Right lobe of liver (tissue), 4 donors: ENCODE data around the gene REEP6.

Experiments
- POLR2A ChIP-seq: fragments of 450-650 bp; IDR thresholded peaks from one replicate; pipeline ENCODE4 v1.6.1; 2017; ENCODE audit warnings: antibody characterized with exemption, mild to moderate bottlenecking
- TF ChIP-seq, protein P1 (sequence below), 4 donors: fragments of 200-600 bp in 3 of 4; fragments of 450-650 bp in 1 of 4; IDR thresholded peaks; one replicate each; pipeline versions ENCODE4 v1.5.1 to v1.8.0; 2016 to 2022; ENCODE audit warnings: antibody characterized with exemption in 4 of 4, mild to moderate bottlenecking in 2 of 4
- donor health status: DM: no; HTN: no; CAD: no.
- donor health status: DM: no; HTN: no; CAD: no.
- donor health status: DM: no; HTN: yes; CAD: no.

DNA sequence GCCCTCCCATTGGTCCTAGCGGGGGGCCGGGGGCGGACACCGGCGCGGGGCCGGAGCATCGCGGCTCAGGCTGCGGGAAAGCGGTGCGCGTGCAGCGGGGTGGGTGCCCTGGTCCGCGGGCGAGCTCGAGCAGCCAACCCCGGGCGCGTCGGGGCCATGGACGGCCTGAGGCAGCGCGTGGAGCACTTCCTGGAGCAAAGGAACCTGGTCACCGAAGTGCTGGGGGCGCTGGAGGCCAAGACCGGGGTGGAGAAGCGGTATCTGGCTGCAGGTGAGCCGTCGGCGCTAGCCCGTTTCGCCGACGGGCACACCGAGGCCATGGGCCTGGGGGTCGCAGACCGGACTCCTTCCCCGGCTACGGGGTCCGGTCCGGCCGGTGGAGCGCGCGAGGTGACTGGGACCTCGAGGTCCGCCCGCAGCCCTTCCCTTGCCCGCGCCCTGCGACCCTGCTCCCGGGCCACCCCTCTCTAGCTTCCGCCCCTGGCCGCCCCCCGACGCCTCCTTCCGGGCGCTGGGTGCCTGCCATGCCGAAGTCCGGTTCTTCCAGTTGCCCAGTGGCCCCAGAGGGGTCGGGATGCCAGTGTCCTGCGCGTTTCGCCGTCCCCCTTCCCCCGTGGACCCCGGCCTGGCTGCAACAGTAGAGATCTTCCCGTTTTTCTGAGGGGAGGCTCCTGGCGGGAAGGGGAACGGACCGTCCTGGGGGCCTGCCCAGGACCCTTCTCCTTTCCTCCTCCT lies at the start of gene REEP6:
- peak; percentile 97 for TF ChIP-seq POLR2A
- TF ChIP-seq, protein P1, sequence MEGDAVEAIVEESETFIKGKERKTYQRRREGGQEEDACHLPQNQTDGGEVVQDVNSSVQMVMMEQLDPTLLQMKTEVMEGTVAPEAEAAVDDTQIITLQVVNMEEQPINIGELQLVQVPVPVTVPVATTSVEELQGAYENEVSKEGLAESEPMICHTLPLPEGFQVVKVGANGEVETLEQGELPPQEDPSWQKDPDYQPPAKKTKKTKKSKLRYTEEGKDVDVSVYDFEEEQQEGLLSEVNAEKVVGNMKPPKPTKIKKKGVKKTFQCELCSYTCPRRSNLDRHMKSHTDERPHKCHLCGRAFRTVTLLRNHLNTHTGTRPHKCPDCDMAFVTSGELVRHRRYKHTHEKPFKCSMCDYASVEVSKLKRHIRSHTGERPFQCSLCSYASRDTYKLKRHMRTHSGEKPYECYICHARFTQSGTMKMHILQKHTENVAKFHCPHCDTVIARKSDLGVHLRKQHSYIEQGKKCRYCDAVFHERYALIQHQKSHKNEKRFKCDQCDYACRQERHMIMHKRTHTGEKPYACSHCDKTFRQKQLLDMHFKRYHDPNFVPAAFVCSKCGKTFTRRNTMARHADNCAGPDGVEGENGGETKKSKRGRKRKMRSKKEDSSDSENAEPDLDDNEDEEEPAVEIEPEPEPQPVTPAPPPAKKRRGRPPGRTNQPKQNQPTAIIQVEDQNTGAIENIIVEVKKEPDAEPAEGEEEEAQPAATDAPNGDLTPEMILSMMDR (IDR thresholded peaks at IDR 0.05), result no peak
